GM13977 (cell line): ENCODE data around the gene KCNIP1.

Experiments
- DNase-seq: peaks from one replicate; pipeline ENCODE4 v3.0.0; 2012; ENCODE audit warnings: low spot score
- CTCF ChIP-seq: IDR thresholded peaks from 2 replicates; pipeline ENCODE4 v1.5.1; 2012; ENCODE audit warnings: mild to moderate bottlenecking, control low read depth; ENCODE audit not compliant: insufficient read depth; ENCODE audit errors: extremely low read depth, missing control alignments
- in situ Hi-C: fragments of 300-500 bp; cut with MboI; formaldehyde crosslinking; loops from one replicate; pipeline ENCODE4 v1.12.0; 2022; ENCODE audit warnings: low sequenced_read_pairs, low pct_unique_long_range_greater_than_20kb, mixed read lengths, inconsistent platforms; ENCODE audit not compliant: unreplicated experiment

KCNIP1 gene

GRCh38 chr5:170737591-170737990, 233.8 kb downstream of the KCNIP1 start:
- TF ChIP-seq CTCF, result no peak
- in situ Hi-C loops, result loop anchor here (25.0 kb wide), 1 partner anchor 600 kb away; no protein-coding TSS in a partner anchor

GRCh38 chr5:170738840-170739239, 235.0 kb downstream of the KCNIP1 start:
- TF ChIP-seq CTCF, result no peak
- in situ Hi-C loops, result loop anchor here (25.0 kb wide), 1 partner anchor 598 kb away; no protein-coding TSS in a partner anchor
- DNase-seq, result no peak

More at GRCh38 chr5:170737591-170737990, 233.8 kb downstream of the KCNIP1 start:
- no peak for DNase-seq

GRCh38 chr5:170739446-170739845, 235.6 kb downstream of the KCNIP1 start:
- no peak for DNase-seq
- in situ Hi-C loops, result loop anchor here (25.0 kb wide), 1 partner anchor 598 kb away; no protein-coding TSS in a partner anchor
- TF ChIP-seq CTCF, result no peak

- no peak for DNase-seq
- in situ Hi-C loops, result loop anchor here (25.0 kb wide), 1 partner anchor 597 kb away; no protein-coding TSS in a partner anchor
- no peak for TF ChIP-seq CTCF
Observed at GRCh38 chr5:170740551-170741205, 236.9 kb downstream of the KCNIP1 start.

- DNase-seq, result no peak
- TF ChIP-seq CTCF, result no peak
- in situ Hi-C loops, result loop anchor here (25.0 kb wide), 1 partner anchor 596 kb away; no protein-coding TSS in a partner anchor
Observed at GRCh38 chr5:170741801-170742200, 238.0 kb downstream of the KCNIP1 start.

GRCh38 chr5:170743876-170744212, 240.0 kb downstream of the KCNIP1 start:
- no peak for TF ChIP-seq CTCF
- no peak for DNase-seq
- in situ Hi-C loops, result loop anchor here (25.0 kb wide), 1 partner anchor 593 kb away; no protein-coding TSS in a partner anchor
